Activated T-helper 1 cell treated with anti-CD3 and anti-CD28 coated beads, Interleukin-12 subunit alpha, Interleukin-12 subunit beta, Interleukin-2, Interleukin-4 antibody, amounts not matched to agents 30 ng/mL and 10 ng/mL and 1 ng/mL, durations not matched to agents 14 hours and 24 hours and 36 hours (primary cell): ENCODE results near the gene FSCB. TPM values are rescaled to one million over a fixed set of nuclear protein-coding genes. Genes with fewer than 3 reads are reported as not detected.

Source experiments
- DNase-seq: peaks from one replicate; pipeline ENCODE4 v3.0.0; 2021; ENCODE audit warnings: low spot score
- H3K27ac Mint-ChIP-seq: one replicate; pipeline ENCODE4 v1.8.0; 2021; ENCODE audit warnings: mild to moderate bottlenecking, mixed read lengths
- H3K27me3 Mint-ChIP-seq: one replicate; pipeline ENCODE4 v1.8.0; 2022; ENCODE audit warnings: mild to moderate bottlenecking, moderate library complexity, mixed read lengths; ENCODE audit not compliant: insufficient read depth
- H3K36me3 Mint-ChIP-seq: one replicate; pipeline ENCODE4 v1.8.0; 2021; ENCODE audit warnings: low read depth, mixed read lengths
- H3K4me1 Mint-ChIP-seq: one replicate; pipeline ENCODE4 v1.8.0; 2021; ENCODE audit warnings: low read depth, mixed read lengths
- H3K4me3 Mint-ChIP-seq: one replicate; pipeline ENCODE4 v1.8.0; 2021; ENCODE audit warnings: mild to moderate bottlenecking, moderate library complexity, mixed read lengths
- H3K9me3 Mint-ChIP-seq: one replicate; pipeline ENCODE4 v1.8.0; 2021; ENCODE audit warnings: mixed read lengths
- intact Hi-C: fragments of 100-400 bp; cut with micrococcal nuclease; formaldehyde crosslinking; loops from one replicate; pipeline ENCODE4 v1.15.1; 2024
- total RNA-seq: library from RNA; stranded (reverse); gene quantifications from 2 replicates; pipeline ENCODE4 v1.2.3, GENCODE V29; 2022

The FSCB gene
- total RNA-seq, 1 donor from 2014 or later: not detected

DNA sequence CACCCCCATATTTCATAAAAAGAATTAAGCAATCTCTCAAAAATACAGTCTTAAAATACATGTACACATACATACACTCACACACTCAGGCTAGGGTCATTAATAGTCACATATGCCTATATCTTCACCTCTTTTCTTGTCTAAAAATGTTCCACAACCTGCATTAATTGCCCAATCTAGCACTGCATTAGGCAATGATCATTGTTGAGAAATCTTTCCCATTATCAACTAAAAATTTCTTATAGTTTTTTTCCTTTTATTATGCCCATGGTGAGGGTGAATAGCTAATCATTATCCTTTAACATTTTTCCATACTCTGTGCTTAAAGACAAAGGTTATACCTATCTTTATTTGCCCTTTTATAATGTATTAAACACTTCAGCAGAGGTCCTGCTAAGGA, 38.3 kb downstream of the FSCB start:
- peaks cover 4% of the 10 kb centered on the region for H3K9me3 Mint-ChIP-seq

DNA sequence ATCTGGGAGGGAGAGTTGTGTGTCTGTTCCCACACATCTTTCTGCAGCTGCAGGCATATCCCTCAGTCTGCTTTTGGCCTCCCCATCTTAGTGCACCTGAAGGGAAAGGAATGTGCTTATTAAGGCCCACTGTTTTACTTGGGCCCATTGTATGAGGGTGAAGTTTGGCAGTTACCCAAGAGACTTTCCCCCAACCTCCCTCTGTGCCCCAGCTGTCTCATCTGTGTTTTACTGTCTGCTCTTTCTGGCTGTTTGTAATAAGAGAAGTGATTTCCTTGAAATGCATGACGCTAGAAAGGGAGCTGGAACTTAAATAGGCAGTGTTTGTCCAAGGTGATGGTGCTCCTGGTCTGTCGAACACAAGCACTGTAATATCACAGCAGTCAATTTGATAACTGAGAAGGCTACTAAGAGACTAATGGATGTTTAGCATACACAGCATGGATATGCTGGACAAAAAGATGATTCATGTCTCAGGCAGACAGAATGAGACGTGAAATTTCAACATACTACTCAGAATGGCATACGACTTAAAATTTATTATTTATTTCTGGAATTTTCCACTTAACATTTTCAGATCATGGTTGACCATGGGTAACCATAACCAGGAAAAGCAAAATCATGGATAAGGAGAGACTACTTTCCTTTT, 43.6 kb downstream of the FSCB start:
- H3K27ac Mint-ChIP-seq: no peak overlapping the region
- no peaks in the 10 kb centered on the region for H3K4me1 Mint-ChIP-seq
- peaks cover 4% of the 10 kb centered on the region for H3K9me3 Mint-ChIP-seq
- H3K27me3 Mint-ChIP-seq: no peaks in the 10 kb centered on the region
- no peak for DNase-seq
- no peak overlapping the region for H3K4me3 Mint-ChIP-seq
- intact Hi-C loops: no loop called here
- no peaks in the 10 kb centered on the region for H3K36me3 Mint-ChIP-seq

More for the DNA sequence above, 38.3 kb downstream of the FSCB start:
- no peaks in the 10 kb centered on the region for H3K27me3 Mint-ChIP-seq
- no peak overlapping the region for H3K4me3 Mint-ChIP-seq
- intact Hi-C loops: no loop called here
- DNase-seq: no peak
- no peaks in the 10 kb centered on the region for H3K36me3 Mint-ChIP-seq
- H3K4me1 Mint-ChIP-seq: no peaks in the 10 kb centered on the region
- H3K27ac Mint-ChIP-seq: no peak overlapping the region

DNA sequence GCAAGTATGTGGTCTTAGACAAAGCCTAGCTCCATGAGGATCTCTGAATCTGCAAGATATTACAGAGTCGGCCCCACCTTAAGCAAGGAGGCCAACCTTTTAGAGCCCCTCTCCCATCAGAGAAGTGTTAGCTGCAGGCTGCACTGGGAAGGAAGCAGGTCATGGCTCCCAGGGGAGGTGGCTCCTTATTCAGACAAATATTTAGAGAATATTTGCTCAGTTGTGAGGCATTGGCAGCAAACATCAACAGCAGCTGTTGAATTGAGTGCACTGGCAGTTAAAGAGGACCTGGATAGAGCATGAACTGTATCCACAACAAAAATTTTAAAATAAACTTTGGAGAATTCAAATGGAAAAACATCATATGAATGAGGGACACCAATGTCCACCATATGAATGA, 44.7 kb downstream of the FSCB start:
- Mint-ChIP-seq H3K4me1 (no peaks in the 10 kb centered on the region), H3K4me3 (no peak overlapping the region), H3K27me3 (no peaks in the 10 kb centered on the region), H3K27ac (no peak overlapping the region), H3K36me3 (no peaks in the 10 kb centered on the region), H3K9me3 (no peaks in the 10 kb centered on the region)
- DNase-seq: no peak
- intact Hi-C loops: no loop called here

DNA sequence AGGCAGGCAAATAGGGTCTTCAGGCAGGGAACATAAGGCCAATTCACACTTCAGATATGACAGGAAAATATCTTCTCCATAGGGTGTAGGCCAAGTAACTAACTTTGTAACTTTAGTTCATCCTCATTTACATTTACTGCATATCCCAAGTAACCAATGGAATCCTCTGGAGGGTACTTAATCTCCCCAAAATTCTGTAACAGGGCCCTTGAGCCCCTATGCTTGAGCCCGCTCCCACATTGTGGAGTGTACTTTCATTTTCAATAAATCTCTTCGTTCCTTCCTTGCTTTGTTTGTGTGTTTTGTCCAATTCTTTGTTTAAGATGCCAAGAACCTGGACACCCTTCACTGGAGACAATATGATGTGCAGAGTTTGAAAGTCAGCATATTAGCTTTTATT, 45.3 kb downstream of the FSCB start:
- H3K4me1 Mint-ChIP-seq: no peaks in the 10 kb centered on the region
- no peak for DNase-seq
- H3K4me3 Mint-ChIP-seq: no peak overlapping the region
- no peak overlapping the region for H3K27ac Mint-ChIP-seq
- intact Hi-C loops: no loop called here
- H3K36me3 Mint-ChIP-seq: no peaks in the 10 kb centered on the region
- no peaks in the 10 kb centered on the region for H3K9me3 Mint-ChIP-seq
- no peaks in the 10 kb centered on the region for H3K27me3 Mint-ChIP-seq
